Chondrocyte (in vitro differentiated cells): ENCODE data around the gene TBXAS1. TPM values are rescaled to one million over a fixed set of nuclear protein-coding genes. Genes with fewer than 3 reads are reported as not detected.

Experiments
- DNase-seq: peaks from one replicate; pipeline ENCODE4 v3.0.0; 2021; ENCODE audit warnings: mixed read lengths, low spot score
- H3K27ac Mint-ChIP-seq: one replicate; pipeline ENCODE4 v1.8.0; 2021; ENCODE audit warnings: mild to moderate bottlenecking, moderate library complexity, mixed read lengths; ENCODE audit not compliant: unreplicated experiment
- H3K27me3 Mint-ChIP-seq: 2 replicates; pipeline ENCODE4 v1.8.0; 2021; ENCODE audit warnings: low read depth, mixed read lengths
- H3K36me3 Mint-ChIP-seq: 2 replicates; pipeline ENCODE4 v1.8.0; 2021; ENCODE audit warnings: low read depth, mixed read lengths
- H3K4me1 Mint-ChIP-seq: 2 replicates; pipeline ENCODE4 v1.8.0; 2021; ENCODE audit warnings: low read depth, mild to moderate bottlenecking, mixed read lengths
- H3K4me3 Mint-ChIP-seq: one replicate; pipeline ENCODE4 v1.8.0; 2021; ENCODE audit warnings: mild to moderate bottlenecking, moderate library complexity, mixed read lengths; ENCODE audit not compliant: unreplicated experiment
- H3K9me3 Mint-ChIP-seq: 2 replicates; pipeline ENCODE4 v1.8.0; 2021; ENCODE audit warnings: low read depth, mixed read lengths
- total RNA-seq: library from RNA; stranded (reverse); gene quantifications from 3 replicates; pipeline ENCODE4 v1.2.1, GENCODE V29; 2021
- TF ChIP-seq, protein P1 (sequence below): fragments of 200-600 bp; sonication (generic); IDR thresholded peaks from 2 replicates; pipeline ENCODE4 v1.5.0; 2021; ENCODE audit warnings: antibody characterized with exemption, mild to moderate bottlenecking, moderate library complexity

Gene TBXAS1
- total RNA-seq, 1 donor from 2014 or later: 2.4 TPM

DNA sequence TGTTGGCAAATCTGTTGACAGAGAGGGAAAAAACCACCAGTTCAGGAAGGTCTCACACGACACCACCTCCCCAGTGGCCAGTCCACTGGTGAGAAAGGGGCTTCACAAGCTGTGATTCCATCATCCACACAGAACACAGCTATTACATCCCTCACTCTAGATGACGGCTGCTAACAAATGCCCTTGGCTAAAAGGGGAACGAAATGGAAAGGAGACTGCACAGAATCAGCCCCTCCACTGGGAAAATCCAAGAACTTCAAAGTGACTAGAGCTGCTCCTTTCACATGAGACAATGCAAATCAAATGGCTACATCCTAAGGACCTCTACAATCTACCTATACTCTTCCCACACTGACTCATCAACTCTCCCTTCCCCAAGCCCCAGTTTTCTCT, 228.1 kb downstream of the TBXAS1 start:
- Mint-ChIP-seq H3K4me1 (peaks cover 36% of the 10 kb centered on the region), H3K27ac (no peak overlapping the region), H3K27me3 (no peaks in the 10 kb centered on the region), H3K9me3 (no peaks in the 10 kb centered on the region), H3K36me3 (peaks cover 2% of the 10 kb centered on the region), H3K4me3 (no peak overlapping the region)
- DNase-seq: no peak
- TF ChIP-seq, protein P1, sequence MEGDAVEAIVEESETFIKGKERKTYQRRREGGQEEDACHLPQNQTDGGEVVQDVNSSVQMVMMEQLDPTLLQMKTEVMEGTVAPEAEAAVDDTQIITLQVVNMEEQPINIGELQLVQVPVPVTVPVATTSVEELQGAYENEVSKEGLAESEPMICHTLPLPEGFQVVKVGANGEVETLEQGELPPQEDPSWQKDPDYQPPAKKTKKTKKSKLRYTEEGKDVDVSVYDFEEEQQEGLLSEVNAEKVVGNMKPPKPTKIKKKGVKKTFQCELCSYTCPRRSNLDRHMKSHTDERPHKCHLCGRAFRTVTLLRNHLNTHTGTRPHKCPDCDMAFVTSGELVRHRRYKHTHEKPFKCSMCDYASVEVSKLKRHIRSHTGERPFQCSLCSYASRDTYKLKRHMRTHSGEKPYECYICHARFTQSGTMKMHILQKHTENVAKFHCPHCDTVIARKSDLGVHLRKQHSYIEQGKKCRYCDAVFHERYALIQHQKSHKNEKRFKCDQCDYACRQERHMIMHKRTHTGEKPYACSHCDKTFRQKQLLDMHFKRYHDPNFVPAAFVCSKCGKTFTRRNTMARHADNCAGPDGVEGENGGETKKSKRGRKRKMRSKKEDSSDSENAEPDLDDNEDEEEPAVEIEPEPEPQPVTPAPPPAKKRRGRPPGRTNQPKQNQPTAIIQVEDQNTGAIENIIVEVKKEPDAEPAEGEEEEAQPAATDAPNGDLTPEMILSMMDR: no peak

DNA sequence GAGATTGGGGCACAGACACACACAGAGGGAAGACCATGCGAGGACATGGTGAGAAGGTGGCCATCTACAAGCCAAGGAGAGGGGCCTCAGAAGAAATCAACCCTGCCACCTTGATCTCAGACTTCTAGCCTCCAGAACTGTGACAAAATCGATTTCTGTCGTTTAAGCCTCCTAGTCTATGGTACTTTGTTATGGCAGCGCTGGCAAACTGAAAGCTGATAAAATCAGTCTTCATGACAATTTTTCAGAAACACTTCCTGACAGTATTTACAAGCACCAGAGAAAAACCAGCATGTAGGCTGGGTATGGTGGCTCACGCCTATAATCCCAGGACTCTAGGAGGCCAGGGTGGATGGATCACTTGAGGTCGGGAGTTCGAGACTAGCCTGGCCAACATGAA, 229.5 kb downstream of the TBXAS1 start:
- Mint-ChIP-seq H3K36me3 (no peaks in the 10 kb centered on the region), H3K27ac (no peak overlapping the region), H3K4me1 (peaks cover 36% of the 10 kb centered on the region), H3K9me3 (no peaks in the 10 kb centered on the region), H3K4me3 (no peak overlapping the region), H3K27me3 (no peaks in the 10 kb centered on the region)
- DNase-seq: no peak
- TF ChIP-seq, protein P1: no peak

DNA sequence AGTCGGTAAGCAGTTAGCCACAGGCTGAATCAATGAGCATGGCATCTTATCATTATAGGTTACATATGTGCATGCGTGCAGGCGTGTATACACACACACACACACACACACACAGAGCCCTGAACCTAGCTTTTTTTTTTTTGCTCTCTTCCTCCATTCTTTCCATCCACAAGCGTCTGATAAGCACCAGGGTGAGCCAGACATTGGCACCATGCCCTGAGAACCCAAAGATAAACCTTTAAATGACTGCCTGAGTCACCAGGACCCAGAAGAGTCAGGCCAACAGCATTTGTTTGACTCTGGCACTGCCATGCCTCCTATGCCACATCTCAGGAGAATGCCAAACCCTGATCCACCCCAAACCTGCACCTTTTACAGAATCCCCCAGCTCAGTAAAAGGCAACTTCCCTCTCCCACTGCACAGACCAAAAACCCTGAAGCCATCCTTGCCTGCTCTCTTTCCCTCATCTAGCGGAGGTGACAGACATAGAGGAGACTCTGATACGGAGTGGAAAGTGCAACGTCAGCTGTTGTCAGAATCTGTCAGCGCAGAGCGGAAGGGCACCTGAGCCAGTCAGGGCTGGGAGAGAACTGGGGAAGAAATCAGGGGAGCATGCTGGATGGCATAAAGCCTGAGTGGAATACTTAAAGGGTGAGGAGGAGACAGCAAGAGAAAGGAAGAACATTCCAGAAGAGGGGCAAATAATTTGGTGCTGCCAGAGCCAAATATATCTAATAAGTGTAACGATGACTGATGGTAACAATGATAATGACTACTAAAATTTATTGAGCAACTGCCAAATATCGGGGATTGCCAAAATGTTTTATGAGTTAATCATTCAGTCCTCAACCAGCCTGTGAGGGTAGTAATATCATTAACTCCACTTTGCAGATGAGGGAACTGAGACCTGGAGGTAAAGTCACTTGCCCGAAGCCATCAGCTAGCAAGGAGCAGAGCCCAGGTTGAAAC, 230.5 kb downstream of the TBXAS1 start:
- no peaks in the 10 kb centered on the region for H3K9me3 Mint-ChIP-seq
- H3K4me1 Mint-ChIP-seq: peaks cover 36% of the 10 kb centered on the region
- H3K27ac Mint-ChIP-seq: peak overlapping the region; percentile 62
- no peaks in the 10 kb centered on the region for H3K36me3 Mint-ChIP-seq
- TF ChIP-seq, protein P1: no peak
- no peak overlapping the region for H3K4me3 Mint-ChIP-seq
- no peaks in the 10 kb centered on the region for H3K27me3 Mint-ChIP-seq
- DNase-seq: no peak

DNA sequence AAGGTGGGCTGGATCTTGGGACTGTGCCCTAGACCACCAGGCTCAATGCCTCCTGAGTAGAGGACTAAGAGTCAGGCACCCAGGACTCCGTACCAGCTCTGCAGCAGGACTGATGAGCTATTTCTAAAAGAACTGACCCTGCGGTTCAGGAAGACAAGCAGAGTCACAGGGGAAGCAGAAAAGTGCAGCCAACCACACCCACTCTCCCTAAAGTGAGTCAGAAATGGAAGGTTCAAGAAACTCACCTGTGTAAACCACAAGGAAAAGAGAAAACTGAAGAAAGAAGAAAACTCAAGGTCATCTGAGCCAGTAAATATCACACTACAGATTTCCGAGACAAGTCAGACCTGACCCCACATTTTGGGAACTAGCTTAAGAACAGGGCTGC, 231.2 kb downstream of the TBXAS1 start:
- TF ChIP-seq, protein P1: no peak
- DNase-seq: no peak
- Mint-ChIP-seq H3K4me3 (no peak overlapping the region), H3K4me1 (peaks cover 36% of the 10 kb centered on the region), H3K27me3 (no peaks in the 10 kb centered on the region), H3K36me3 (no peaks in the 10 kb centered on the region), H3K9me3 (no peaks in the 10 kb centered on the region), H3K27ac (no peak overlapping the region)

DNA sequence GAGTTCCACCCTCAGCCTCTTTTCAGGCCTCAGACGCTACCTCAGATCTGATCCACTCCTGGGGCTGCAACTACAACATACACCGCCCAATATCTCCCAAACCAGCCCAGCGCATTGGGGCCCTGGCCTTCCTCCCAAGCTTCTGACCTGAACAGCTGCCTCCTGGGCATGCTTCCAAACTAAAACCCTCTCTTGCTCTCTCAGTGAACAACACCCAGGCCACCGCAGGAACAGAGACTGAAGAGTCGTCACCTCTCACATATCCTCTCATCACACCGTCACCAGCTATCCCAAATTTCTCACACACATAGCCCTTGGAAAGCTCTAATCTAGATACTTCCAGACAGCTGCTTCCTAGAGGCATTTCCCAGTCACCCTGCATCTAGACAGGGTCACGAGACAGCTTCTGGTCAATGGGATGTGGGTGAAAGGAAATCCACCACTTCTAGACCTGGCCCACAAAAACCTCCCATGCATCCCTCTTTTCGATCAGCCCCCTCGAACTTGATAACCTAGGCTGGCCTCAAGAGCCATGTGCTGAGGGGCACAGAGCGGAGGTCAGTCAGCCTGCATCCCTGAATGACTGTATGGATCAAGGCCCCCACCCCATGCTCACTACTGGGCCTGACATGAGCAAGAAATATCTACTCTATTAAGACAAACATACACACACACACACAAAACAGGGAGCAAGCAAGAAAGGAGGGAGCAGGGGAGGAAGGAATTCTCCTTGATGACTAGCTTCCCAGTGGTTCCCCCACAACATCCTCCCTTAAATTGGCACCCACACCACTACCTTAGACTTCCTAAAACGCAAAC, 231.9 kb downstream of the TBXAS1 start:
- Mint-ChIP-seq H3K4me1 (peaks cover 36% of the 10 kb centered on the region), H3K27me3 (no peaks in the 10 kb centered on the region), H3K9me3 (peaks cover 5% of the 10 kb centered on the region), H3K36me3 (peaks cover 1% of the 10 kb centered on the region), H3K4me3 (peak overlapping the region; percentile 71), H3K27ac (peak overlapping the region; percentile 29)
- TF ChIP-seq, protein P1: no peak
- DNase-seq: no peak
